Progenitor cell of endocrine pancreas (in vitro differentiated cells): ENCODE measurements around the gene FRMD4A. TPM values are rescaled to one million over a fixed set of nuclear protein-coding genes. Genes with fewer than 3 reads are reported as not detected.
"Not testable (repeated sequence)": the region's sequence is repeated elsewhere in the genome, so short reads cannot be mapped to it uniquely, and the experiment has no call there.

Experiments used
- DNase-seq: peaks from one replicate; pipeline ENCODE4 v3.0.0; 2021; ENCODE audit warnings: low spot score; ENCODE audit not compliant: unreplicated experiment
- H3K27ac Mint-ChIP-seq: 2 replicates; pipeline ENCODE4 v1.8.0; 2021; ENCODE audit warnings: mild to moderate bottlenecking, moderate library complexity, mixed read lengths
- H3K27me3 Mint-ChIP-seq: 2 replicates; pipeline ENCODE4 v1.8.0; 2021; ENCODE audit warnings: mixed read lengths
- H3K36me3 Mint-ChIP-seq: 2 replicates; pipeline ENCODE4 v1.8.0; 2022; ENCODE audit warnings: mixed read lengths; ENCODE audit not compliant: insufficient read depth
- H3K4me1 Mint-ChIP-seq: 2 replicates; pipeline ENCODE4 v1.8.0; 2021; ENCODE audit warnings: low read depth, mixed read lengths
- H3K4me3 Mint-ChIP-seq: 2 replicates; pipeline ENCODE4 v1.8.0; 2021; ENCODE audit warnings: low read depth, mild to moderate bottlenecking, moderate library complexity, mixed read lengths
- H3K9me3 Mint-ChIP-seq: 2 replicates; pipeline ENCODE4 v1.8.0; 2021; ENCODE audit warnings: low read depth, mixed read lengths
- CTCF ChIP-seq: fragments of 200-600 bp; sonication (generic); IDR thresholded peaks from one replicate; pipeline ENCODE4 v1.5.0; 2021; ENCODE audit warnings: antibody characterized with exemption, mild to moderate bottlenecking; ENCODE audit not compliant: unreplicated experiment
- total RNA-seq: library from RNA; stranded (reverse); gene quantifications from 2 replicates; pipeline ENCODE4 v1.2.1, GENCODE V29; 2021

The FRMD4A gene
- total RNA-seq, 1 donor from 2014 or later, result 42.2 TPM

DNA sequence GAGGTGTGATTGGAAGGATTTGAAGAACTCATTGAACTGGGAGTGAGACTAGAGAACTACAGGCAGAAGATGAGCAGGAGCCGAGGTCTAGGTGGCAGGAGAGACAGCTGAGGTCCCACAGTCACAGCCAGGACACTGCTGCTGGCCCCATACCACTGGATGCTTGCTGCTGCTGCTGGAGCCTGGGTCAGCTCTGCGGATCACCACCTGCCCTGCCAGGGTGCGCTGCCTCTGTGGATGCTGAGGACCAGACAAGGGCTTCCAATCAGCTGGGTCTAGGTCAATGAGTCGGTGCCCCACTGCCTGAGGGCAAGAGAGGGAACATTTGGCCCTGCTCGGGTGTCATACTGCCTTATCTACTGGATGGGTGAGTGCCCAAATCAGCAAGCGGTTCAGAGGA is 94.4 kb downstream of the FRMD4A start:
- no peaks in the 10 kb centered on the region for H3K36me3 Mint-ChIP-seq
- H3K27me3 Mint-ChIP-seq, result peaks cover 3% of the 10 kb centered on the region
- TF ChIP-seq CTCF, result no peak
- no peak for DNase-seq
- H3K9me3 Mint-ChIP-seq, result peaks cover 3% of the 10 kb centered on the region
- no peak overlapping the region for H3K27ac Mint-ChIP-seq
- H3K4me3 Mint-ChIP-seq, result no peak overlapping the region
- peaks cover 4% of the 10 kb centered on the region for H3K4me1 Mint-ChIP-seq

DNA sequence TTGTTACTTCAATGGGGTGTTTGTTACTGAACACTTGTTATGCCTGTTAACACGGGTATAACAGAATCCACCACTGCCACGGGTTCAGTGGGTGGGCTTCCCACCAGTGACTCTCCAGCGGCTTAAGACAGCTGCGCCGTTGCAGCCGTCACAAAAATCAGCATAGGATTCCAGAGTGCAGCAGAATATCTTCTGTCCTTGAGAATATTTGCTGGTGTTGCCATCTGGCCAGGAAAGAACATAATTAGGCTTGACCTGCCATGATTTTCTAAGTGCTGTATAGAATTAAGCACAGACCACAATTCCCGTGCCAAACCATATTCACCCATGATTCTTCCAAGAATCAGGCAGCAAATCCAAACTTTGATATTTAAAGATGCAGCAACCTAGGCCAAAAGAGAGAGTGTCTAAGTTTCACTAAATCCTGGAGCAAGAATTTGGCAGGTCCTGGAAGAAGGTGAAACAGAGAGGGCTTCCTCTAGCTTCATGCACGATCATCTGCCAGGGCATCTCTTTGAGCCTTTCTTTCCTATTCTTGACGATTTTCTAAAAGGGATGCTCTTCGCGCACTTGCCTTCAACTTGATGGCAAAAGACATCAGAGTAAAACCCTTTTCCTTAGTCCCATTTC is 95.0 kb downstream of the FRMD4A start:
- H3K27me3 Mint-ChIP-seq, result peaks cover 3% of the 10 kb centered on the region
- peaks cover 4% of the 10 kb centered on the region for H3K4me1 Mint-ChIP-seq
- TF ChIP-seq CTCF, result no peak
- peaks cover 5% of the 10 kb centered on the region for H3K9me3 Mint-ChIP-seq
- H3K27ac Mint-ChIP-seq, result no peak overlapping the region
- no peak for DNase-seq
- no peak overlapping the region for H3K4me3 Mint-ChIP-seq
- no peaks in the 10 kb centered on the region for H3K36me3 Mint-ChIP-seq

GRCh38 chr10:14233566-14233965 is 97.2 kb downstream of the FRMD4A start:
- TF ChIP-seq CTCF, result no peak
- peaks cover 9% of the 10 kb centered on the region for H3K4me1 Mint-ChIP-seq
- peaks cover 6% of the 10 kb centered on the region for H3K9me3 Mint-ChIP-seq
- H3K27me3 Mint-ChIP-seq, result peaks cover 3% of the 10 kb centered on the region
- no peak for DNase-seq
- no peak overlapping the region for H3K27ac Mint-ChIP-seq
- H3K36me3 Mint-ChIP-seq, result no peaks in the 10 kb centered on the region
- H3K4me3 Mint-ChIP-seq, result no peak overlapping the region

DNA sequence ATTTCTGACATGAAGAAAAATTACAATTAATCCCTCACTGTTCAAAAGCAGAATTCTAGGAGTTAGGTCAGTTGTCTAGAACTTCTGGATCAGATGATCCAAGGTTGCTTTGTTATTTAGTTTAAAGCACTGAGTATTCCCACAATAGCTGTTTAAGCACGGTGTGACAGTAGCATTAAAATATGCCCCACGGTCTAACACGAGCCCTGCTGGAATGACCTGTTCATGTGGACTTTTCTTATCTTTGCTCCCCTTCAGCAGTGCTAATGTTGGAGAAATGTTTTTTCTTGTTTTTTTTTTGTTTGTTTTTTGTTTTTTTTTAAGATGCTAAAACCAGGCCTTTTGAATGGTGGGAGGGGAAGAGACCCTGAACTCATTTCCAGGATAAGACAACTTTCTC is 101.9 kb downstream of the FRMD4A start:
- H3K27me3 Mint-ChIP-seq, H3K4me3 Mint-ChIP-seq, DNase-seq, H3K36me3 Mint-ChIP-seq, H3K9me3 Mint-ChIP-seq: not testable (repeated sequence)
- Mint-ChIP-seq H3K27ac (peak overlapping the region; percentile 52), H3K4me1 (peaks cover 21% of the 10 kb centered on the region)

- peaks cover 19% of the 10 kb centered on the region for H3K4me1 Mint-ChIP-seq
- no peak overlapping the region for H3K27ac Mint-ChIP-seq
- no peak for TF ChIP-seq CTCF
These were observed 105.3 kb downstream of the FRMD4A start for GRCh38 chr10:14225379-14225778.

DNA sequence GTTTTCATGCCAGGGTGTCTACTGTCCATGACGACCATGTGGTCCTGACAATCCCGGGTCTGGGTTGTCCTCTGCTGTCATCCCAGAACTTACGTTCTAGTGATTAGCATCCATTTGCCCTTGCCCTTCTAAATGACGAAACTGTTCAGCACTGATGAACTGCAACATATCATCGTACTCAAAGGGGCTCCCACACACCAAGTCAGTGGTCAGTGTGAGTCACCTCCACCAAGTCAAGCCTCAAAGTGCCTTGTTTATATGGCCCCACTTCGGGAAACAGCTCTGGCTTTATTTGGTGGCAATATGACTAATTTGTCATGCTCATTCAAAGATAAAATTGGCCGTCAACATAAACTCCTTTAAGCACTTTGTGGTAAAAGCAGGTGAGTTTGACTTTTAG is 110.7 kb downstream of the FRMD4A start:
- Mint-ChIP-seq H3K27ac (no peak overlapping the region), H3K4me3 (no peak overlapping the region)
- no peak for DNase-seq

More at GRCh38 chr10:14225379-14225778, 105.3 kb downstream of the FRMD4A start:
- Mint-ChIP-seq H3K9me3 (no peaks in the 10 kb centered on the region), H3K4me3 (no peak overlapping the region), H3K27me3 (no peaks in the 10 kb centered on the region), H3K36me3 (no peaks in the 10 kb centered on the region)
- no peak for DNase-seq

More for the DNA sequence above, 110.7 kb downstream of the FRMD4A start:
- H3K4me1 Mint-ChIP-seq, result peaks cover 8% of the 10 kb centered on the region
- TF ChIP-seq CTCF, result no peak
- no peaks in the 10 kb centered on the region for H3K27me3 Mint-ChIP-seq
- no peaks in the 10 kb centered on the region for H3K9me3 Mint-ChIP-seq
- no peaks in the 10 kb centered on the region for H3K36me3 Mint-ChIP-seq
